ENCODE measurements around the gene TMEM72.

TMEM72 gene

GRCh38 chr10:44951576-44952226 lies 40.6 kb downstream of the TMEM72 start:
- Histone ChIP-seq H3K27me3 (ENCODE audit: insufficient read depth, poor library complexity, severe bottlenecking) (no peaks in the 10 kb centered on the region), H3K4me3 (ENCODE audit: severe bottlenecking) (no peak overlapping the region), H3K27ac (ENCODE audit: poor library complexity, severe bottlenecking) (no peak overlapping the region), H3K9me3 (ENCODE audit: severe bottlenecking) (no peaks in the 10 kb centered on the region), H3K36me3 (ENCODE audit: low read depth) (no peaks in the 10 kb centered on the region), H3K4me1 (ENCODE audit: insufficient read depth, poor library complexity, severe bottlenecking) (no peaks in the 10 kb centered on the region)
- ATAC-seq (ENCODE audit: low read depth) (no peak), DNase-seq (ENCODE audit: low spot score) (no peak)
- TF ChIP-seq, protein P1, sequence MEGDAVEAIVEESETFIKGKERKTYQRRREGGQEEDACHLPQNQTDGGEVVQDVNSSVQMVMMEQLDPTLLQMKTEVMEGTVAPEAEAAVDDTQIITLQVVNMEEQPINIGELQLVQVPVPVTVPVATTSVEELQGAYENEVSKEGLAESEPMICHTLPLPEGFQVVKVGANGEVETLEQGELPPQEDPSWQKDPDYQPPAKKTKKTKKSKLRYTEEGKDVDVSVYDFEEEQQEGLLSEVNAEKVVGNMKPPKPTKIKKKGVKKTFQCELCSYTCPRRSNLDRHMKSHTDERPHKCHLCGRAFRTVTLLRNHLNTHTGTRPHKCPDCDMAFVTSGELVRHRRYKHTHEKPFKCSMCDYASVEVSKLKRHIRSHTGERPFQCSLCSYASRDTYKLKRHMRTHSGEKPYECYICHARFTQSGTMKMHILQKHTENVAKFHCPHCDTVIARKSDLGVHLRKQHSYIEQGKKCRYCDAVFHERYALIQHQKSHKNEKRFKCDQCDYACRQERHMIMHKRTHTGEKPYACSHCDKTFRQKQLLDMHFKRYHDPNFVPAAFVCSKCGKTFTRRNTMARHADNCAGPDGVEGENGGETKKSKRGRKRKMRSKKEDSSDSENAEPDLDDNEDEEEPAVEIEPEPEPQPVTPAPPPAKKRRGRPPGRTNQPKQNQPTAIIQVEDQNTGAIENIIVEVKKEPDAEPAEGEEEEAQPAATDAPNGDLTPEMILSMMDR (IDR thresholded peaks at IDR 0.05; ENCODE audit: poor library complexity, severe bottlenecking), result no peak

DNA sequence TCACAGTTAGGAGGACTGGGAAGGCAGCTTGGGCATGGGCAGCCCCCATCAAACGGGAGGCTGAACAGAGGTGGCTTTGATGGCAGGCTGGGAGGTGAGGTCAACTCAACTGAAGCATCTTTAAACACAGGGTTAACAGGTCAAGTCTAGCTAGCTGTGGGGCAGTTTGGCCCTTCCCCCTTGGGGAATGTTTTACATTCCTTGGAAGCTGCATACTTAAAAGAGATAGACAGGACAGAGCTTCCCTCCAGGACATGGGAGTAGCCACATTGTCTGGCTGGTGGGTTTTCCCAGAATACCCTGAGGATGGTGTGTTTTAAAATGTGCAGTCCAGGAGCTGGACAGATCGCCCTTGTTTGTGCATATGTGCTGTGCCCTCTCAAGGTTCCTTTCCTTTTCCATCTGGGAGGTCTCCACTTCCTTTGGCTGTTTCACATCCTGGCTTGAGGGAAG lies 41.7 kb downstream of the TMEM72 start:
- Histone ChIP-seq H3K27me3 (ENCODE audit: insufficient read depth, poor library complexity, severe bottlenecking) (no peaks in the 10 kb centered on the region), H3K4me1 (ENCODE audit: insufficient read depth, poor library complexity, severe bottlenecking) (no peaks in the 10 kb centered on the region), H3K4me3 (ENCODE audit: severe bottlenecking) (no peak overlapping the region), H3K9me3 (ENCODE audit: severe bottlenecking) (no peaks in the 10 kb centered on the region), H3K36me3 (ENCODE audit: low read depth) (no peaks in the 10 kb centered on the region), H3K27ac (ENCODE audit: poor library complexity, severe bottlenecking) (no peak overlapping the region)
- TF ChIP-seq, protein P1 (IDR thresholded peaks at IDR 0.05; ENCODE audit: poor library complexity, severe bottlenecking), result no peak
- DNase-seq (ENCODE audit: low spot score), result no peak
- peak; percentile 14; the same call in 1 of the 3 replicates for ATAC-seq (ENCODE audit: low read depth)

- no peak overlapping the region for H3K27ac ChIP-seq (ENCODE audit: poor library complexity, severe bottlenecking)
- no peak for ATAC-seq (ENCODE audit: low read depth)
- TF ChIP-seq, protein P1 (IDR thresholded peaks at IDR 0.05; ENCODE audit: poor library complexity, severe bottlenecking), result no peak
These were observed 42.9 kb downstream of the TMEM72 start for GRCh38 chr10:44954042-44954441.

DNA sequence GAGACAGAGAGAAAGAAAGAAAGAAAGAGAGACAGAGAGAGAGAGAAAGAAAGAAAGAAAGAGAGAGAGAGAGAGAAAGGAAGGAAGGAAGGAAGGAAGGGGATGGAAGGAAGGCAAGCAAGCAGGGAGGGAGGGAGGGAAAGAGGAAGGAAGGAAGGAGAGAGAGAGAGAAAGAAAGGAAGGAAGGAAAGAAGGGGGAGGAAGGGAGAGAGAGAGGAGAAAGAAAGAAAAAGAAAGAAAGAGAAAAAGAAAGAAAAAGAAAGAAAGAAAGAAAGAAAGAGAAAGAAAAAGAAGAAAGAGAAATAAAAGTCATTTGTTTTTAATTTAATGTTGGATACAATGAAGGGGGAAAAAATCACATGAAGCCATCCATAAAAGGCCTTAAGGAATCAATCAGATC lies 43.8 kb downstream of the TMEM72 start:
- ATAC-seq (ENCODE audit: low read depth) (no peak), DNase-seq (ENCODE audit: low spot score) (no peak)
- Histone ChIP-seq H3K4me3 (ENCODE audit: severe bottlenecking) (no peak overlapping the region), H3K27ac (ENCODE audit: poor library complexity, severe bottlenecking) (no peak overlapping the region), H3K36me3 (ENCODE audit: low read depth) (no peaks in the 10 kb centered on the region), H3K27me3 (ENCODE audit: insufficient read depth, poor library complexity, severe bottlenecking) (no peaks in the 10 kb centered on the region), H3K9me3 (ENCODE audit: severe bottlenecking) (no peaks in the 10 kb centered on the region), H3K4me1 (ENCODE audit: insufficient read depth, poor library complexity, severe bottlenecking) (no peaks in the 10 kb centered on the region)
- TF ChIP-seq, protein P1 (IDR thresholded peaks at IDR 0.05; ENCODE audit: poor library complexity, severe bottlenecking), result no peak

More at GRCh38 chr10:44954042-44954441, 42.9 kb downstream of the TMEM72 start:
- Histone ChIP-seq H3K4me1 (ENCODE audit: insufficient read depth, poor library complexity, severe bottlenecking) (no peaks in the 10 kb centered on the region), H3K4me3 (ENCODE audit: severe bottlenecking) (no peak overlapping the region), H3K27me3 (ENCODE audit: insufficient read depth, poor library complexity, severe bottlenecking) (no peaks in the 10 kb centered on the region), H3K36me3 (ENCODE audit: low read depth) (no peaks in the 10 kb centered on the region), H3K9me3 (ENCODE audit: severe bottlenecking) (no peaks in the 10 kb centered on the region)
- no peak for DNase-seq (ENCODE audit: low spot score)

GRCh38 chr10:44955413-44956070 lies 44.4 kb downstream of the TMEM72 start:
- H3K27ac ChIP-seq (ENCODE audit: poor library complexity, severe bottlenecking), result no peak overlapping the region
- no peaks in the 10 kb centered on the region for H3K36me3 ChIP-seq (ENCODE audit: low read depth)
- H3K9me3 ChIP-seq (ENCODE audit: severe bottlenecking), result no peaks in the 10 kb centered on the region
- no peak overlapping the region for H3K4me3 ChIP-seq (ENCODE audit: severe bottlenecking)
- no peaks in the 10 kb centered on the region for H3K27me3 ChIP-seq (ENCODE audit: insufficient read depth, poor library complexity, severe bottlenecking)
- no peaks in the 10 kb centered on the region for H3K4me1 ChIP-seq (ENCODE audit: insufficient read depth, poor library complexity, severe bottlenecking)
- DNase-seq (ENCODE audit: low spot score) (no peak), ATAC-seq (ENCODE audit: low read depth) (no peak)
- TF ChIP-seq, protein P1 (IDR thresholded peaks at IDR 0.05; ENCODE audit: poor library complexity, severe bottlenecking), result no peak
